KMS-11 (cell line): ENCODE results near the gene CAMK2G.

ENCODE experiments used
- H2AFZ ChIP-seq: fragments of 200-600 bp; sonication (generic); 2 replicates; pipeline ENCODE4 v1.6.1; 2016; ENCODE audit warnings: antibody characterized with exemption, mixed run types, low read depth
- H3K27ac ChIP-seq: fragments of 200-600 bp; sonication (generic); 2 replicates; pipeline ENCODE4 v1.6.1; 2016; ENCODE audit warnings: mild to moderate bottlenecking, mixed run types
- H3K27me3 ChIP-seq: fragments of 200-600 bp; sonication (generic); 2 replicates; pipeline ENCODE4 v1.6.1; 2017; ENCODE audit warnings: mild to moderate bottlenecking, low read depth, mixed run types, moderate library complexity; ENCODE audit not compliant: insufficient read depth
- H3K36me3 ChIP-seq: fragments of 200-600 bp; sonication (generic); 2 replicates; pipeline ENCODE4 v1.6.1; 2017; ENCODE audit warnings: mild to moderate bottlenecking, mixed run types; ENCODE audit not compliant: insufficient read depth
- H3K4me1 ChIP-seq: fragments of 200-600 bp; sonication (generic); 2 replicates; pipeline ENCODE4 v1.6.1; 2016; ENCODE audit warnings: mild to moderate bottlenecking, low read depth, mixed run types; ENCODE audit not compliant: poor library complexity, severe bottlenecking
- H3K4me2 ChIP-seq: fragments of 200-600 bp; sonication (generic); 2 replicates; pipeline ENCODE4 v1.7.0; 2016; ENCODE audit warnings: mild to moderate bottlenecking, mixed run types
- H3K4me3 ChIP-seq: fragments of 200-600 bp; sonication (generic); IDR thresholded peaks from 2 replicates; pipeline ENCODE4 v1.6.1; 2017; ENCODE audit warnings: low read depth, low read length, mixed read lengths; ENCODE audit not compliant: insufficient read depth
- H3K79me2 ChIP-seq: fragments of 200-600 bp; sonication (generic); 2 replicates; pipeline ENCODE4 v1.6.1; 2016; ENCODE audit warnings: low read depth, mixed run types; ENCODE audit not compliant: insufficient read depth
- H3K9ac ChIP-seq: fragments of 200-600 bp; sonication (generic); 2 replicates; pipeline ENCODE4 v1.6.1; 2016; ENCODE audit warnings: mild to moderate bottlenecking, mixed run types
- H4K20me1 ChIP-seq: fragments of 200-600 bp; sonication (generic); 2 replicates; pipeline ENCODE4 v1.6.1; 2016; ENCODE audit warnings: mild to moderate bottlenecking, mixed run types; ENCODE audit not compliant: insufficient read depth
- TF ChIP-seq, protein P1 (sequence below): fragments of 200-600 bp; sonication (generic); conservative IDR thresholded peaks from 2 replicates; pipeline ENCODE4 v1.6.1; 2017; ENCODE audit warnings: low read depth, mild to moderate bottlenecking, antibody characterized with exemption, low read length, moderate library complexity, mixed read lengths

Gene CAMK2G

DNA sequence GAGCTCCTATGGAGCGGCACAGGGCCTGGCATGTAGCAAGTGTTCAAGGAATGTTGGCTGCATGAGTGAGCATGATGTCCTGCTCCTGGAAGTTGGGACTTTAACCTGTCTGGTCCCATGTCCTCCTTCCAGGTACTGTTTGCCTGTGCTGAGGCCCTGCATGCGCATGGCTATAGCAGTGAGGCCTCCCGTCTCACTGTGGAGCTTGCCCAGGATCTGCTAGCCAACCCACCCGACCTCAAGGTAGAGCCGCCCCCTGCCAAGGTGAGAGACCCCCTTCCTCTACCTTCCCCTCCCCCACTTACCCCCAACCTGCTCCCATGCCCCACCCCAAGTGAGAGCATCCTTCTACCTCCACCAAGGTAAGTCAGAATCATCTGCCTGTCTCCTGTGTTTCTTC is 80.9 kb downstream of the CAMK2G start:
- no peak overlapping the region for H3K4me2 ChIP-seq
- no peak overlapping the region for H2AFZ ChIP-seq
- TF ChIP-seq, protein P1, sequence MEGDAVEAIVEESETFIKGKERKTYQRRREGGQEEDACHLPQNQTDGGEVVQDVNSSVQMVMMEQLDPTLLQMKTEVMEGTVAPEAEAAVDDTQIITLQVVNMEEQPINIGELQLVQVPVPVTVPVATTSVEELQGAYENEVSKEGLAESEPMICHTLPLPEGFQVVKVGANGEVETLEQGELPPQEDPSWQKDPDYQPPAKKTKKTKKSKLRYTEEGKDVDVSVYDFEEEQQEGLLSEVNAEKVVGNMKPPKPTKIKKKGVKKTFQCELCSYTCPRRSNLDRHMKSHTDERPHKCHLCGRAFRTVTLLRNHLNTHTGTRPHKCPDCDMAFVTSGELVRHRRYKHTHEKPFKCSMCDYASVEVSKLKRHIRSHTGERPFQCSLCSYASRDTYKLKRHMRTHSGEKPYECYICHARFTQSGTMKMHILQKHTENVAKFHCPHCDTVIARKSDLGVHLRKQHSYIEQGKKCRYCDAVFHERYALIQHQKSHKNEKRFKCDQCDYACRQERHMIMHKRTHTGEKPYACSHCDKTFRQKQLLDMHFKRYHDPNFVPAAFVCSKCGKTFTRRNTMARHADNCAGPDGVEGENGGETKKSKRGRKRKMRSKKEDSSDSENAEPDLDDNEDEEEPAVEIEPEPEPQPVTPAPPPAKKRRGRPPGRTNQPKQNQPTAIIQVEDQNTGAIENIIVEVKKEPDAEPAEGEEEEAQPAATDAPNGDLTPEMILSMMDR = no peak
- no peaks in the 10 kb centered on the region for H3K27me3 ChIP-seq
- no peaks in the 10 kb centered on the region for H3K79me2 ChIP-seq
- H3K27ac ChIP-seq = no peak overlapping the region
- no peak overlapping the region for H3K9ac ChIP-seq
- H4K20me1 ChIP-seq = no peaks in the 10 kb centered on the region
- no peak overlapping the region for H3K4me3 ChIP-seq
- H3K36me3 ChIP-seq = no peaks in the 10 kb centered on the region
- H3K4me1 ChIP-seq = no peaks in the 10 kb centered on the region

DNA sequence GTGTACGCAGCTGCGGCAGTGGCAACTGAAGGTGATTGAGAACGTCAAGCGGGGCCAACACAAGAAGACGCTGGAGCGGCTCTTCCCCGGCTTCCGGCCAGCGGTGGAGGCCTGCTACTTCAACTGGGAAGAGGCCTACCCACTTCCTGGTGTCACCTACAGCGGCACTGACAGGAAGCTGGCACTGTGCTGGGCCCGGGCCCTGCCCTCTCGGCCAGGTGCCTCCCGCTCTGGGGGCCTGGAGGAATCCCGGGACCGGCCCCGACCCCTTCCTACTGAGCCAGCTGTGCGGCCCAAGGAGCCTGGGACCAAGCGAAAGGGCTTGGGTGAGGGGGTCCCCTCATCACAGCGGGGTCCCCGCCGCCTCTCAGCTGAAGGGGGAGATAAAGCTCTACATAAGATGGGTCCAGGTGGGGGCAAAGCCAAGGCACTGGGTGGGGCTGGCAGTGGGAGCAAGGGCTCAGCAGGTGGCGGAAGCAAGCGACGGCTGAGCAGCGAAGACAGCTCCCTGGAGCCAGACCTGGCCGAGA is 82.4 kb downstream of the CAMK2G start:
- no peaks in the 10 kb centered on the region for H4K20me1 ChIP-seq
- H2AFZ ChIP-seq = no peak overlapping the region
- TF ChIP-seq, protein P1 = no peak
- H3K36me3 ChIP-seq = no peaks in the 10 kb centered on the region
- peaks cover 7% of the 10 kb centered on the region for H3K4me1 ChIP-seq
- H3K27ac ChIP-seq = no peak overlapping the region
- no peak overlapping the region for H3K4me3 ChIP-seq
- H3K4me2 ChIP-seq = no peak overlapping the region
- no peaks in the 10 kb centered on the region for H3K27me3 ChIP-seq
- no peak overlapping the region for H3K9ac ChIP-seq
- H3K79me2 ChIP-seq = peaks cover 6% of the 10 kb centered on the region; the same call in 1 of the 2 replicates

DNA sequence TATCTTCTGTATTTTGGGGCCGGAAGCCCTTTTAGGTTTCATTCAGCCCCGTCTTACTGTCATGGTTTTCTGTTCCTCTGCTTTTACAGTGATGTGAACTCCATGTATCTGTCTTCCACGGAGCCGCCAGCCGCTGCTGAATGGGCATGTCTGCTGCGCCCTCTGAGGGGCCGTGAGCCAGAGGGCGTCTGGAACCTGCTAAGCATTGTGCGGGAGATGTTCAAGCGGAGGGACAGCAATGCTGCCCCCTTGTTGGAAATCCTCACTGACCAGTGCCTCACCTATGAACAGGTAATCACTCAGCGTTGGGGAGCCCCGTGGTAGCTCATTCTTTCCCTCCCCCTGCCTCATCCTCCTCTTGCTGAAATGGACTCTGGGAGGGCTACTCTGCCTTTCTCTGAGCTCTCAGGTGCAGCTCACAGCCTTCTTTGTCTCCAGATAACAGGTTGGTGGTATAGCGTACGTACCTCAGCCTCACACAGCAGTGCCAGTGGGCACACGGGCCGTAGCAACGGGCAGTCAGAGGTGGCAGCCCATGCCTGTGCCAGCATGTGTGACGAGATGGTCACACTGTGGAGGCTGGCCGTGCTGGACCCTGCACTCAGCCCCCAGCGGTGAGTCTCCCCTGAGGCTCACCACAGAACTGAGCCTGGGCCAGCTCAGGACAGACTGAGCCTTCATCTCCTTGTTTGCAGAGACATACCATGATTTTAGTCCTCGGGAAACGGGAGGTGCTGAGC is 83.3 kb downstream of the CAMK2G start:
- TF ChIP-seq, protein P1 = no peak
- Histone ChIP-seq H3K79me2 (peaks cover 6% of the 10 kb centered on the region; the same call in 1 of the 2 replicates), H3K9ac (no peak overlapping the region), H3K27me3 (no peaks in the 10 kb centered on the region), H2AFZ (no peak overlapping the region), H4K20me1 (no peaks in the 10 kb centered on the region), H3K4me2 (no peak overlapping the region), H3K4me1 (peaks cover 11% of the 10 kb centered on the region), H3K36me3 (no peaks in the 10 kb centered on the region), H3K27ac (no peak overlapping the region), H3K4me3 (no peak overlapping the region)

DNA sequence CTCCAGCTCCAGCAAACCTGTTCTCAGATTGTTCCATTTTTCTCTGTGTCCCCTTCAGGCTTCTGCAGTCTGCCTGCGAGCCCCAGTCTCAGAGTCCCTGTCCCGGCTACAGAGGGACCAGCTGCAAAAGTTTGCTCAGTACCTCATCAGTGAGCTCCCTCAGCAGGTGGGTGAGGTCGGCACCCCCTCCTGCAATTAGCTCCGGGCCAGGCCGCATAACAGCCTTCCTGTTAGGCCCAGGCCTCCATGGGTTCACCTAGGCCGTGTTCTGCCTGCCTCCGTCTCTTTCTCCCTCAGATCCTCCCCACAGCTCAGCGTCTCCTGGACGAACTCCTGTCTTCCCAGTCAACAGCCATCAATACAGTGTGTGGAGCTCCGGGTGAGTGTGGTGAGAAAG is 84.7 kb downstream of the CAMK2G start:
- H3K79me2 ChIP-seq = peaks cover 10% of the 10 kb centered on the region; the same call in 1 of the 2 replicates
- H3K27ac ChIP-seq = no peak overlapping the region
- H3K4me1 ChIP-seq = peaks cover 15% of the 10 kb centered on the region
- H3K27me3 ChIP-seq = no peaks in the 10 kb centered on the region
- no peak overlapping the region for H3K9ac ChIP-seq
- TF ChIP-seq, protein P1 = no peak
- no peaks in the 10 kb centered on the region for H4K20me1 ChIP-seq
- H3K36me3 ChIP-seq = no peaks in the 10 kb centered on the region
- no peak overlapping the region for H3K4me2 ChIP-seq
- no peak overlapping the region for H3K4me3 ChIP-seq
- H2AFZ ChIP-seq = no peak overlapping the region
